ENCODE measurements around the gene ZNF506.

DNA sequence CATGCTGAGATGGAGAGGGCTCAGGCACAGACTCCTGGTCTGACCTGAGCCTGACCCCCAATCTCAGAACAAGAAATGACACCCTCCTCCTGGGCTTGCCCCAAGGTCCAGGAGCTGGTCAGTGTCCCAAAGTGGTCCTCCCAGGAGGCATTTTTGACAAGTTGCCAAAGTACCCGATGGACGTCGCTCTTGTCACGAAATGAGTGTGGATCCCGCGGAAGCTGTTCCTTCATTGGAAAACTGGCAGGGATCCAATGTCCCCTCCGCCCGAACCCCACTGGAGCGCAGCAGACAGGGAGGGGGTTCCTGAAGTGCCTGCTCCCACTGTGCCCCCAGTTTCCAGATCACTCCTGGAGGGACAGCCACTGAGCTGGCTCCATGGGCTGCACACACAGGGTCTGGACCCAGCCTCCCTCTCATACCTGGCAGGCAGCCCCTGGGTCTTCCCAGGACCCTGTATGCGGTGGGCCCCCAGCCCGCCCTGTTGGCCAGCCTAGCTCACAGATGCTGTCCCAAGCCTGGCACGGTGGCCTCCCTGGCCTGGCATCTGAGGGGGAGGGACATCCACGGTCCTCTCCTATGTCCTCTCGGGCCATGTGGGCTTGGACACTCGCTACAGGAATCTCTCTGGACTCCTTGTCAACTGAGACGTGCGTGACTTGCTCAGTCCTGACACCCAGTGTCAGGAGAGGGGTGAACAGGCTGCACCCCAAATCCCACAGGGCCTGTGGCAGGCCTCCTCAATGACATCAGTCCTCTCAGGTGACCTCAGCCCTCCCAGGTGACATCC lies 75.9 kb downstream of the ZNF506 start:
- no peak for TF ChIP-seq POLR2A (IDR thresholded peaks at IDR 0.05)
- TF ChIP-seq, protein P1, sequence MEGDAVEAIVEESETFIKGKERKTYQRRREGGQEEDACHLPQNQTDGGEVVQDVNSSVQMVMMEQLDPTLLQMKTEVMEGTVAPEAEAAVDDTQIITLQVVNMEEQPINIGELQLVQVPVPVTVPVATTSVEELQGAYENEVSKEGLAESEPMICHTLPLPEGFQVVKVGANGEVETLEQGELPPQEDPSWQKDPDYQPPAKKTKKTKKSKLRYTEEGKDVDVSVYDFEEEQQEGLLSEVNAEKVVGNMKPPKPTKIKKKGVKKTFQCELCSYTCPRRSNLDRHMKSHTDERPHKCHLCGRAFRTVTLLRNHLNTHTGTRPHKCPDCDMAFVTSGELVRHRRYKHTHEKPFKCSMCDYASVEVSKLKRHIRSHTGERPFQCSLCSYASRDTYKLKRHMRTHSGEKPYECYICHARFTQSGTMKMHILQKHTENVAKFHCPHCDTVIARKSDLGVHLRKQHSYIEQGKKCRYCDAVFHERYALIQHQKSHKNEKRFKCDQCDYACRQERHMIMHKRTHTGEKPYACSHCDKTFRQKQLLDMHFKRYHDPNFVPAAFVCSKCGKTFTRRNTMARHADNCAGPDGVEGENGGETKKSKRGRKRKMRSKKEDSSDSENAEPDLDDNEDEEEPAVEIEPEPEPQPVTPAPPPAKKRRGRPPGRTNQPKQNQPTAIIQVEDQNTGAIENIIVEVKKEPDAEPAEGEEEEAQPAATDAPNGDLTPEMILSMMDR (IDR thresholded peaks at IDR 0.05) = no peak
- TF ChIP-seq EP300 (IDR thresholded peaks at IDR 0.05) = no peak
